Activated gamma-delta T cell treated with anti-CD3 and anti-CD28 coated beads, Interleukin-2, amount 50 U/mL, for 16 hours (primary cell): ENCODE measurements around the gene C1QBP.
"Not testable (repeated sequence)": the region's sequence is repeated elsewhere in the genome, so short reads cannot be mapped to it uniquely, and the experiment has no call there.

Experiments used
- DNase-seq: peaks from one replicate; pipeline ENCODE4 v3.0.0-alpha.2; 2020; ENCODE audit warnings: low read depth

Gene C1QBP

DNA sequence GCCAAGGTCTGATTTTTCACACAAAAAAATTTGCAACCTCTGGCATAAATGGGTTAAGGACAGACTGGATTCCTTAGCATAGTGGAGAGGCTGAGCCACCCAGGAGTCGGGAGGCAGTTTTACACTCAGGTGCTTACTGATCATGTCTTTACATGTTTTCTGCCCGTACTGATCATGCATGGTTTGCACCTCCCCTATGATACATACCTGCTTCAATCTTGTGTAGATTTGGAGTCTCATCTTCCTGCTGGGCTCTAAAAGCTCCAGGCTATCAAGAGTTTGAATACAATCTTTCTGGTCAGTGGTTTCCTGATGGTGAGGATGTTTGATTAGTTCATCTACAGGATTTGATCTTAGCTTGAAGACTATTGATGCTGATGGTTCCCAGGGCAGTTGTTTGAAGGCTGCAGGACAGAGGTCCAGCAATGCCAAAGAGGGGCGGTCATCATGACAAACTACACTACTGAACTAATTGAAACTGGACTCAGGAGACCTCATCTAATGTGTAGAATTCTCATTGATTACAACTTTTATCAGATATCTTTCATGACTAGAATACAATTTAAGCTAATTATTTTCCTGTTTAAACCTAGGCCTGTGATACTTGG is 6.9 kb downstream of the C1QBP start:
- DNase-seq: no peak

DNA sequence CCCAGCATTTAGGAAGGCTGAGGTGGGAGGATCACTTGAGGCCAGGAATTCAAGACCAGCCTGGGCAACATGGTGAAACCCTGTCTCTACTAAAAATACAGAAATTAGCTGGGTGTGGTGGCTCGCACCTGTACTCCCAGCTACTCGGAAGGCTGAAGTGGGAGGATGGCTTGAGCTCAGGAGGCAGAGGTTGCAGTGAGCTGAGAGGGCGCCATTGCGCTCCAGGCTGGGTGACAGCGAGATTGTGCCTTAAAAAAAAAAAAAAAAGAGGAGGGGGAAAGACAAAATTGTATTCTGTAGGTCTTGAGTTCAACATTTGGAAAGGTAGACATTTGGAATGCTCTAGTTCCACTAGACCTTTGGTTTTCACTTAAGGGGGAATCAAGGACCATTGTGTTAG is 7.7 kb downstream of the C1QBP start:
- not testable (repeated sequence) for DNase-seq

DNA sequence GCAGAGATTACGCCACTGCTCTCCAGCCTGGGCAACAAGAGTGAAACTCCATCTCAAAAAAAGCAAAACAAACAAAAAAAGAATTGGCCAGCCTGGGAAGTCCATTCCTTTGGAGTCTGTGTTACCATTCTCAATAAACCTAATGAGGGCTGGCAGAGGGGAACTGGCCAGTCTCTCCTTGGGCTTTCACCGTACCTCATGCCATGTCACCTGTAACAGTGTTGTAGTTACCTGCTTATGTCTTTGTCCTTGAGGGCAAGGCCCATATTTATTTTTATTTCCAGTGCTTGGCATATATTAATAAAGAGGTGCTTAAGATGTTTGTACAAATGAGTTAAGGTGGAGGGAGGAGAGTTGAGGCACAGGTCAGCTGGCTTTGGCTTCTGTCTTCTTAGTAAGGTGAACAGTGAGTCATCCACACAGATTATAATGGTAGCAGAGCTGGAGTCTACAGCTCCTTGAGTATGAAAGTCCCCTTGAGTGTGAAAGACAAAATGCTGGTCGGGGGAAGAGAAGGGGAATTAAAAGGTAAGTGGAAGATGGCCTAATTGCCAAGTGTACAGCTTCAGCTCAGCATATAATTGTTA is 8.4 kb downstream of the C1QBP start:
- no peak for DNase-seq

DNA sequence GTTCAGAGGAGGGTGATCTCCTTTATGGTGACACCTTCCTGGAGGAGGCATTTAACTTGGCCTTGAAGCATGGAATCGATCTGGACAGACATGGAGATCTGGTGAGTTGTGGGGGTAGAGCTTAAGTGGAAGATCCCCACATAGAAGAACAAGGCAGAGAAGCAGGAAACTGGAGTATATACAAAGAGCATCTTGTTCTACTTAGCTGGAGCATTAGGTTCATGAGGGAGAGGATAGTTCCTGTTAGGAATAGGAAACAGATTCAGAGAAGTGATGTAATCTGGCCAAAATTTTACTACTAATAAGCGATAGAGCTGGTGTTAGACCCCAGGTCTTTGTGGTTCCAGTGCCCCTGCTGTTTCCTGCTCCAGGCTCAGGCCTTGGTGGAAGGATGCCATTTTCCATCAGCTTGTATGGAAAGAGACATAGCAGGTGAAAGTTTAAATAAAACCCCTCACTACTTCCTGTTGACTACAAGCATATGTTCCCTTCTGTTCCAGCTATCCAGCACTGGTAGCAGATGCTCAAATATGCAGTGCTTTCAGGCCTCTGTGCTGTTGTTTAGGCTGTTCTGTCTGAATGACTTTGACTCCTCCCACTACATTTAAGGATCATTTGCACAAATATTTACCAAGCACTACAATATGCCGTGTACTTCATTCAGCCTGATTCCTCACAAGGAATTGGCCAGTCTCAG is 9.6 kb downstream of the C1QBP start:
- no peak for DNase-seq

DNA sequence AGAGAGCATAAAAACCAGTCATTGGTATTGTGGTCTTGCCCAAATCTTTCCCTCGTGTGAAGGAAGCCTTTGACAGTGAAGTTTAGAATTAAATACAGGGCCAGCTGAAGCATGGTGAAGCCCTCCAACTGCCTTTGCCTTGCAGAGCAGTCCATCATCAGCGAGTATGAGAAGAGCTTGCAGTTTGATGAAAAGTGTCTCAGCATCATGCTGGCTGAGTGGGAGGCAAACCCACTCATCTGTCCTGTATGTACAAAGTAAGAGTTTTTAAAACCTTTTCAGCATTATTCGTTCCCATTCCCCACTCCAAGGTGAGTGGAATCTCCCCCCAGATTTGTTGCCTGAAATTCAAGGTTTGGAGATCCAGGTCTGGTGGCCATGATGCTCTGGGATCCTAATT is 13.1 kb downstream of the C1QBP start:
- DNase-seq: no peak

DNA sequence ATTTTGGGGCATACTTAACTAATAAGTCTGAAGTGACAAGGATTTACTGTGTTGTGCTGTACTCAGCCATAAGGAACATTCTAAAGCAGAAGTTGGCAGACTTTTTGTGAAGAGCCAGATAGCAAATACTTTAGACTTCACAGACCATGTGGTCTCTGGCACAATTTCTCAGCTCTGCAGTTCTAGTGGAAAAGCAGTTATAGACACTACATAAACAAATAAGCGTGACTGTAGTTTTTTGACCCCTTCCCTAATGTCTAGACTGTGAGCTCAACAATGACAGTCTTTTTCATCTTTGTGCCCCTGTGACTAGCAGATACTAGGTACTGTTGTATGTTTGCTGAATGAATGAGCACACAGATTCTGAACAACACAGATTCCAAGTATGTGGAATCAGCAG is 14.0 kb downstream of the C1QBP start:
- DNase-seq: no peak

DNA sequence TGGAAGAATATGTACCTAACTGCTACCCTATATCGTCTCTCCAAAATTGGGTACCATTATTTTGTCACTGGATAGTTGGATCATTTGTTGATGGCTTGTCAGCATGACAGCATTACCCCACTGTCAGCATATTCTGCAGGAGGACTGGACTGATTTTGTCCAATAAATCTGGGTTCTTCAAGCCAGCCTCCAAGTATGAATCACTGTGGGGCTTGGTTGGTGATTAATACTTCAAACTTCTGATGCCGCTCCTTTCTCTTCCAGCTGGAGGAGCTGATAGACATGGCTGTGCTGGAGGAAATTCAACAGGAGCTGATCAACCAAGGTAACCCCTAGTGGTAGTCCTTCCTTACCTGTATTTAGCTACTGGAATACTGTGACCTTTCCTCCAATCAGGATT is 16.4 kb downstream of the C1QBP start:
- no peak for DNase-seq

DNA sequence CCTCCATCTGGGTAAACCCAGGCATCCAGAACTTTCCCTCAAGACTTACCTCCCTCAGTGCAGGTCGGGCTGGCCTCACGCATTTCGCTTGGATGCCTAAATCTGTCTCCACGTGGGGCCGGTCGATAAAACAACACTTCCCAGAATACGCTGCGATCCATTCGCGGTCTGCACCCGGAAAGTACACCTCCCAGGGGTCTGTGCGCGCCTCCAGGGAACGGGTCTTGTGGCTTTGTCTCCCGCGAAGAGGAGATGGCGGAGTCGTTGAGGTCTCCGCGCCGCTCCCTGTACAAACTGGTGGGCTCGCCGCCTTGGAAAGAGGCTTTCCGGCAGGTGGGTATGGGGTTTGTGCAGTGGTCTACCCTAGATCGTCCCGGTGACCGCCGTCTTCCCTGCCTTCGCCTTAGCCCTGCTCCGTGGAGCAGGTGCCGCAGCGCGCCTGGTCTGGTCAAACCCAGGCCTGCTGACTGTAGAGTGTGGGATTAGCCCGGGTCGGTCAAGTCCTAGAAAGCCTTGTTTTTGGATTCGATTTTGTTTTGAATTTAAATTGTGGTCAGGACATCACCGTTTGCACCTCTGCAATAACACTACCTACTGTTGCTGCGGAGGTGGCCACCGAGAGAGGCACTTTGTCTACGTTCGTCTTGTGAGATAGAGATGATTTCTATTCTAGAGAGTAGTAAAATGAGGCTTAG is 18.8 kb downstream of the C1QBP start, which contains the start of gene RPAIN:
RPAIN (plus strand) TSS at position 224 of the 695 bp plus-strand sequence; CDS start at position 253, 29 bp downstream.
- DNase-seq: peak; percentile 78

DNA sequence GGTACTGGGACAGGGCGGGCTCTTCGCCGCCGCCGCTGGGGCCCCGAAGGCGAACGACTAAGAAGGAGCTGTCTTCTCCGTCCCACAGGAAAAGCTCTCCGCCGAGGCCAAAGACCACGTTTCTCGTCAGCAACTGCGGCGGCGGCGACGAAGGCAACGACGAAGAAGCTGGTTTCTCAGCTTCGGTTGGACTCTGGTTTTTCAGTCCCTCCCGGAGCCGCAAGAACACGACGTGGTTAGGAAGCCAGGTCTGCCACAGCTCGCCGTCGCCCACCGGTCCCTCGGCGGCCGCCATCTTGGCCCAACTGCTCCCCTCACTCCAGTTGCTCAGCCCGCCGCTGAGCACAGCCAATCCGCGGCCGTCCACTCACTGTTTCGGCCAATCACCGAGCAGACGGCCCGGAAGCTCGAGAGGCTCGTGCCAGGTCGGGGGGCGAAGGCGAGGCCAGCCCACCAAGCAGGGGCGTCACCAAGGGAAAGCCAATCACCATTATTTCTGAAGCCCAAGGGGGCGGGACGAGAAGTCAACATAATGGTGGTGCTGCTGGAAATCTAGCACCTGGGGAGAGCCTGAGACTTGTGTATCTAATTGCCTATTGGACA is 19.5 kb downstream of the C1QBP start, which contains the start of gene NUP88:
NUP88 (minus strand) TSS at position 307 of the 603 bp plus-strand sequence; CDS start at position 295, 12 bp downstream.
- DNase-seq: peak; percentile 94

DNA sequence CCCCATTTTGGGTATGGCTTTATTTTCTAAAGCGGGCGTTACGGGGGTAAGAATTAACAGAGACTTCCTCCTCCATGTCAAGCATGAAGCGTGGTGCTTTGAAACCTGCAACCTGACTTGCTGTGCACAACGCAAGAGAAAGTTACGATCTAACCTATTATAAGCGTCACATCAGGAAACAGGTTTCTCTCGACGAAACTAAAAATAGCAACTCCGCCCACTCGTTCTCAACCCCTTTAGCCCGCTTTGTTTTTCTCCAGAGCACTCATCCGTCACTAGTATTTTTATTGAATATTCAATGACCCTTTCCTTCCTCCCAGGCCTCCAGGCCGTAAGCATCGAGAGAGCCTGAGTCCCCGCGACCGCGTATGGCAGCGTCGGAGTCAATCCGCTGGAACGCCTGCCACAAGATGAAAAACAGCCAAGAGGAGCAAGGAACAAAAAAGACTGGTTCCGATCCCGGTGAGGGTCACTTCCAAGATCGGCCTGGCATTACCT is 20.0 kb downstream of the C1QBP start:
- DNase-seq: peak; percentile 51

DNA sequence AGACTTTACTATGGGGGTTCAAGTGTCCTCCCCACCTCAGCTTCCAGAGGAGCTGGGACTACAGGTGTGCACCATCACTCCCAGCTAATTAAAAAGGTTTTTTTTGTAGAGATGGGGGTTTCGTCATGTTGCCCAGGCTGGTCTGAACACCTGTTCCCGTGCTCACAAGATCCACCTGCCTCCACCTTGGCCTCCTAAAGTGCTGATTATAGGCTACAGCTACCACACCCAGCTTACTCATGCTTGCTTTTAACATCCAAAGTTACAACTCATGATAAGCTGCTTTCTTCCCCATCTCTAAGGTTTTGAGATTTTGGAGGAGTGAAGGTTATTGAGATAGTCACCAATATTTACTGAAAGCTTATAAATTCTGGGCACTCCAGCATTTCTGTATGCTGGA is 22.1 kb downstream of the C1QBP start:
- no peak for DNase-seq

DNA sequence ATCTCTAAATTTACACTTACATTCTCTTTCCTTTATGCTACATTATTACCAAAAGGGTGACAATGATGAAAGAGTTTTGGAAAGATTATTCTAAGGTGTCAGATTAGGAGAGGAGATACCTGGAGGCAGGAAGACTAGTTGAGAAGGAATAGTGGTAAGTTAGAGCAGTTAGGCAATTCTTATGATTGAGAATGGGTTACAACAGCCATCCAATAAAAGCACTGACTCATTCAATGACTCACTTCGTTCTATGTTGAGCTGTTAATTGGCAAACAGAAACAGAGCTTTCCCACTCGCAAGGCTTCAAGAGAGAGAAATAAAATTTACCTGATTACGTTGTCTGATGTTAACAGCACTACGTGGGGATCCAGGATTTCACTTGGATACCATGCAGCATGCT is 25.3 kb downstream of the C1QBP start:
- no peak for DNase-seq

DNA sequence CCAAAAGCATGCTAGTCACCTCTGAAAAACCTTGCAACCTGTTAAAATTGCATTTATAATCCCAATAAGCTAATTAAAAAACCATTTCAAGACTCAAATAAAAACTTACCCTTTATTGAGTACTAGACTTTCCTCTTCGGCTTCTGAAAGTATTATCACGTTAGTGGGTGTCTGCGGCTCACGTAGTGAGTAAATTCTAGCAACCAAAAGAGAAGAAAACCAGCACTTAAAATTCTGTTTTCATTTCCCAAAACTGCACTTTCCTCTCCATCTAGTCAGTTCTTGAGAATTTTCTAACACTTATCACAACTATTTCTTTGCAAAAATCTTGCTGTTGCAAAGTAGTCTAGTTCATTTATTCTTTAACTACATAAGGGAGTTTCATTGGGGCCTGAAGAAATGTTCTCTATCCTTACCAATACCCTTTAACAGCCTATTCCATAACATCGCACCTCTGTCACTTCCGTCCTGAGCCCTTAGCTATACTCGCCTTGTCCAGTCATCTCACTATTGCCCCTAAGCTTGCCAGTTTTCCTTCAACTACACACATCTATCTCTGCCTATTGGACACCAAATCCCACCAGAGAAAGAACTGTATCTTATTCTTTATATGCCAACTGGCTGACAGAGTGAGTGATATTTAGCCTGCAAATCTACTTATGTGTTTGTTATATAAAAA is 28.2 kb downstream of the C1QBP start:
- no peak for DNase-seq

DNA sequence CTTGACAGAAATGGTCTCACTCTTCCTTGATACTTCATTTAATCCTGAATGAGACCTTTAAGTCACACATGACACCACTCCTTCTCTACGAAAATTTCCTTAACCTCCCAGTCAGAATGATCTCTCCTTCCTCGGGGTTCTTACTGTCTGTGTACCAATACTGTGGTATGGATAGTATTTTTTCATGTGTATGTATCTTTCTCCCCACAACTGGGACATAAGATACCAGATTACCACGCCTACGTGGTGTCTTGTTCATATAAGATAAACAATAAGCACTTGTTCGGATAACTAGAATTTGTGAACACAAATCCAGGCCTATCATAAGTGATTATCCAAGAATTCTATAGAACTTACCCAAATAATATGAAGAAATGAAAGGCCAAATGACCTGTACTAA is 30.8 kb downstream of the C1QBP start:
- no peak for DNase-seq

DNA sequence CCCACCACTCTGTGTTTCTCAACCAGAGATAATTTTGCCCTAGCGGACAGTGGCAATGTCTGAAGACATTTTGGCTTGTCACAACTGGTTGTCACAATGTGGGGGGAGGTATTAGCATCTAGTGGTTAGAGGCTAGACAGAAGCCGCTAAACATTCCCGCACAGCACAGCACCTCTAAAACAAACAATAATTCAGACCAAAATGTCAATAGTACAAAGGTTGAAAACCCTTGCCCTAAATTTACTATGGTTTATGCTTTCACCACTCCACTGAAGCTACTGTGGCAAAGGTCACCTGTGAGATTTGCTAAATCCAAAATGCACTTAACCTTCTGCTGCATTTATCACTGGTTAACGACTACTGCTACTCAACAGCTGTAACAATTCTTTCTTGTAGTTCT is 33.6 kb downstream of the C1QBP start:
- no peak for DNase-seq

DNA sequence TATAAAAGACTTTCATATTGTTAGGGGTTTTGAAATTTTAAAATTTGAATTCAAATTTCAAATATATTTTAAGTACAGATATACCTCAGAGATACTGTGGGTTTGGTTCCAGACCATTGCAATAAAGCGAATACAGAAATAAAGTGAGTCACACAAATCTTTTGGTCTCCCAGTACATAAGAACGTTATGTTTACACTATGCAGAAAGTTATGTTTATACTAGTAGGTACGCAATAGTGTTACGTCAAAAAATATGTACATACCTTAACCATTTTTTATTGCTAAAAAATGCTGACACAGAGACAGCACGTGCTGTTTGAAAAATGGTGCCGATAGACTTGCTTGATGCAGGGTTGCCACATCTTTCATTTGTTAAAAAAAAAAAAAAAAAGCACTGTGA is 39.2 kb downstream of the C1QBP start:
- DNase-seq: no peak

DNA sequence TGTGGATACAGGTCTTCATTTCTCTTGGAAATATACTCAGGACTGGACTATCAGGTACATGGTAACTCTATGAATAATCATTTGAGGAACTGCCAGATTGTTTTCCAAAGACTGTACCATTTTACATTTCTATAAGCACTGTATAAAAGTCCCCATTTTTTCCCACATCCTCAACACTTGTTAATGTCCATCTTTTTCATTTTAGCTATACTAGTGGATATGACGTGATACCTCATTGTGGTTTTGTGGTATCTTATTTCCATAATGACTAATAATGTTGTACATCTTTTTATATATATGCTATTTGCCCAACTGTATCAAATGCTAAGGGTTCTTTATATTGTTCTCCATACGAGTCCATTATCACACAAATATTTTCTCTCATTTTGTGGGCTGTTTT is 42.3 kb downstream of the C1QBP start:
- DNase-seq: no peak

DNA sequence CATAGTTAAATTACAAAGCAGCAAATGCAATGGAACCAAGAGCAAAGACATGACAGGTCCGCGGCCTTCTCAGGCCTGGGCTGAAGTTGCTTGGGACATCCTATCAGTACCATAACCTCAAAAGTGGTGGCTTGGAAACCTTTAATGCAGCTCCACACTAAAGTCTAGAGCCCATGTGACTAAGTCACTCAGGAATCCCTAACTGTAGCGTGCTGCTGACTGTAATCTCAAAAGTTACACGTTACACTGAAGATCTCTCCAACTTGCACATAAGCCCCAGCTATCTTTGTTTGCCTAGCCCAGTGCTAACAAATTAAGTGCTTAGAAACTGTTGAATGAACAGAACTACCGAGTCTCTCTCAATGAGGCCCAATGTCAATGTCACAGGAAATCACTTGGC is 47.3 kb downstream of the C1QBP start:
- no peak for DNase-seq
